Stimulated activated CD4-positive, alpha-beta T cell treated with anti-CD3 and anti-CD28 coated beads, TNF-alpha, amount 100 ng/mL, for 1 hour (primary cell): ENCODE results near the gene BLTP3B.

Experiments used
- DNase-seq, 3 donors: peaks; one replicate each; pipeline ENCODE4 v3.0.0-alpha.2; 2020; ENCODE audit warnings: low read depth in 3 of 3, low spot score in 1 of 3

Gene BLTP3B

DNA sequence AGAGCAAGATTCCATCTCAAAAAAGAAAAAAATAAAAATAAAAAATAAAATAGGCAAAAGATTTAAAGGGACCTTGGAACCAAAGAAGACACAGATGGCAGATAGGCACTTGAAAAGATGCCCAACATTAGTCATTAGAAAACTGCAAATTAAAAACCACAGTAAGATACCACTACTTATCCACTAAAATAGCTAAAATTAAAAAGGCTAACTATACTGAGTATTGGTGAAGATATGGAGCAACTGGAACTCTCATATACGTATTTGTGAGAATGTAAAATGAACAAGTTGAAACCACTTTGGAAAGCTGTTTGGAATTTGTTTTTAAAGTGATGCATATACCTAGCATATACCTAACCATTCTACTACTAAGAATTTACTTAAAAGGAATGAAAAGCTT lies 22.3 kb downstream of the BLTP3B start:
- DNase-seq, result no peak

DNA sequence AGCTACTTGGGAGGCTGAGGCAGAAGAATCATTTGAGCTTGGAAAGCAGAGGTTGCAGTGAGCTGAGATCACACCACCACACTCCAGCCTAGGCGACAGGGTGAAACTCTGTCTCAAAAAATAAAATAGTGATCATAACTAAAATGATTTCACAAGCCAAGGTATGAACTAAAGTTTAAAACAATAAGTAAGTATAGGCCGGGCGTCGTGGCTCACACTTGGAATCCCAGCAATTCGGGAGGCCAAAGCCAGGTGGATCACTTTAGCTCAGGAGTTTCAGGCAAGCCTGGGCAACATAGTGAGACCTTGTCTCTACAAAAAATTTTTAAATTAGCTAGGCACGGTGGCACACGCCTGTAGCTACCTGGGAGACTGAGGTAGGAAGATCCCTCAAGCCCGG lies 27.4 kb downstream of the BLTP3B start:
- DNase-seq, result no peak

DNA sequence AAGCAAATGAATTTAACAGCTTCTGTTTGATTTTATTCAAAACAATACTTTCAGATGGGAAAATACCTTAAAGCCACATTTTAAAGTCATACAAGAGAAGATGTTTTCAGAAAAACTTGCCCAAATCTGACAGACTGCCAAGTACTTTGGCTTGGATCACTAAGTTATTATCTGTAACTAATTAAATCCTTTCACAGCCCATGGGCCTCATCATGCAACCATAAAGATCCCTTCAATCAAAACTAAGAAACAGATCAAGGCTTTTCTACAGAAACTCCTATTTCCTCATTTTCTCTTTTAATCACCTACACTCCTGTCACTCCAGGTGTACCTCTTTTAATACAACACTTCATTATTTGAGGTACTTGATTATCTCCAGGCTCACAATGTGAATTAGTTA lies 28.1 kb downstream of the BLTP3B start:
- DNase-seq, result no peak

DNA sequence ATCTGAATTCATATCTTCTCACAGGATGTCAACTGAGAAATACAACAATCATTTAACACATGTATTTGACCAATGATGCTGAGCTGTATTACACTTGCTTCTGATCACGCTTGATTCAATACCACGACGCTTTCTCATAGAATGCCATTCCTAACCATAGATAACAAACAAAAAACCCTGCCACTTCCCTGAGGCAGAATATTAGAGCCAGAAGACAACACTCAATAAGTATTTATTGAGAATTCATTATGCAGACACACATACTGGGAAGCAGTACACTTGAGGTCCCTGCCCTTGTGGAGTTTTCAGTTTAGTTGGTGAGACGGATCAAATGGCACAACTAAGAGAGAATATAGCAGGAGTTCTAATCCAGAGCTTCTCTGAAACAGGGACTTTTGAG lies 32.4 kb downstream of the BLTP3B start:
- no peak for DNase-seq

GRCh38 chr12:100106861-100107260 lies 35.8 kb downstream of the BLTP3B start:
- DNase-seq, result no peak

DNA sequence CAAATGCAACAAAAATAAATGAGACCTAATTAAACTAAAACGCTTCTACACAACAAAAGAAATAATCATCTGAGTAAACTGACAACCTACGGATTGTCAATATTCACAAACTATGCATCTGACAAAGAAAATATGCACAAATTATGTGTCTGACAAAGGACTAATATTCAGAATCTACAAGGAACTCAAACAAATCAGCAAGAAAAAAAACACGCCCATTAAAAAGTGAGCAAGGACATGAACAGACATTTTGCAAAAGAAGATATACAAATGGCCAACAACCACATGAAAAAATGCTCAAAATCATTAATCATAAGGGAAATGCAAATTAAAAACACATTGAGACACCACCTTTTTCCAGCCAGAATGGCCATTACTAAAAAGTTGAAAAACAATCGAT lies 37.0 kb downstream of the BLTP3B start:
- DNase-seq, result no peak

- DNase-seq, result no peak
These were observed 41.7 kb downstream of the BLTP3B start for GRCh38 chr12:100101000-100101399.
